GM19239 (cell line): ENCODE results near the gene KCNT1.
A peak's percentile ranks its signal among the peaks of the same experiment; 100 is the strongest.
"Not testable (repeated sequence)": the region's sequence is repeated elsewhere in the genome, so short reads cannot be mapped to it uniquely, and the experiment has no call there.

Experiments used
- DNase-seq: peaks from one replicate; pipeline ENCODE4 v3.0.0; 2011; ENCODE audit warnings: low spot score; ENCODE audit not compliant: insufficient read length
- FAIRE-seq: peaks from 2 replicates; lab custom pipeline; 2011; peaks lifted over from hg19 to GRCh38; lab: Jason Lieb, UNC

KCNT1 gene

GRCh38 chr9:135701959-135702721 is at the start of gene KCNT1:
Gene KCNT1, plus strand, starts transcription at chr9:135702185. Its CDS starts 74 bp downstream, at chr9:135702259.
- DNase-seq (peak; percentile 94), FAIRE-seq (no peak)

- DNase-seq (no peak), FAIRE-seq (no peak)
These were observed 46.7 kb upstream of the KCNT1 start for GRCh38 chr9:135655317-135655716.

GRCh38 chr9:135657416-135657815 is 44.6 kb upstream of the KCNT1 start:
- DNase-seq (no peak), FAIRE-seq (no peak)

- no peak for DNase-seq
- FAIRE-seq: no peak
These were observed 42.7 kb upstream of the KCNT1 start for GRCh38 chr9:135659252-135659651.

- FAIRE-seq (no peak), DNase-seq (no peak)
These were observed 41.6 kb upstream of the KCNT1 start for GRCh38 chr9:135660407-135660806.

- no peak for FAIRE-seq
- no peak for DNase-seq
These were observed 40.0 kb upstream of the KCNT1 start for GRCh38 chr9:135661816-135662560.

GRCh38 chr9:135662758-135663450 is 39.1 kb upstream of the KCNT1 start, which contains the start of gene LCN9:
Gene LCN9, plus strand, starts transcription at chr9:135663309. Its CDS starts 13 bp downstream, at chr9:135663322.
- FAIRE-seq: no peak
- DNase-seq: no peak

- DNase-seq (no peak), FAIRE-seq (no peak)
These were observed 38.6 kb upstream of the KCNT1 start for GRCh38 chr9:135663451-135663770.

- DNase-seq: no peak
- FAIRE-seq: no peak
These were observed 38.1 kb upstream of the KCNT1 start for GRCh38 chr9:135663857-135664256.

GRCh38 chr9:135664266-135664665 is 37.7 kb upstream of the KCNT1 start:
- no peak for DNase-seq
- FAIRE-seq: no peak

GRCh38 chr9:135664801-135665794 is 36.9 kb upstream of the KCNT1 start:
- no peak for DNase-seq

GRCh38 chr9:135665795-135666189 is 36.2 kb upstream of the KCNT1 start:
- DNase-seq (no peak), FAIRE-seq (no peak)

More at GRCh38 chr9:135664801-135665794, 36.9 kb upstream of the KCNT1 start:
- FAIRE-seq: no peak

- DNase-seq (no peak), FAIRE-seq (no peak)
These were observed 35.2 kb upstream of the KCNT1 start for GRCh38 chr9:135666534-135667462.

GRCh38 chr9:135667463-135668001 is 34.5 kb upstream of the KCNT1 start:
- DNase-seq (no peak), FAIRE-seq (no peak)

- not testable (repeated sequence) for DNase-seq, FAIRE-seq
These were observed 33.0 kb upstream of the KCNT1 start for GRCh38 chr9:135669018-135669417.

- DNase-seq (no peak), FAIRE-seq (no peak)
These were observed 32.2 kb upstream of the KCNT1 start for GRCh38 chr9:135669616-135670285.

- DNase-seq (no peak), FAIRE-seq (no peak)
These were observed 31.0 kb upstream of the KCNT1 start for GRCh38 chr9:135670721-135671590.
